Measurements from ENCODE around the gene SHOX.
"Not testable (repeated sequence)": the region's sequence is repeated elsewhere in the genome, so short reads cannot be mapped to it uniquely, and the experiment has no call there.

The SHOX gene

DNA sequence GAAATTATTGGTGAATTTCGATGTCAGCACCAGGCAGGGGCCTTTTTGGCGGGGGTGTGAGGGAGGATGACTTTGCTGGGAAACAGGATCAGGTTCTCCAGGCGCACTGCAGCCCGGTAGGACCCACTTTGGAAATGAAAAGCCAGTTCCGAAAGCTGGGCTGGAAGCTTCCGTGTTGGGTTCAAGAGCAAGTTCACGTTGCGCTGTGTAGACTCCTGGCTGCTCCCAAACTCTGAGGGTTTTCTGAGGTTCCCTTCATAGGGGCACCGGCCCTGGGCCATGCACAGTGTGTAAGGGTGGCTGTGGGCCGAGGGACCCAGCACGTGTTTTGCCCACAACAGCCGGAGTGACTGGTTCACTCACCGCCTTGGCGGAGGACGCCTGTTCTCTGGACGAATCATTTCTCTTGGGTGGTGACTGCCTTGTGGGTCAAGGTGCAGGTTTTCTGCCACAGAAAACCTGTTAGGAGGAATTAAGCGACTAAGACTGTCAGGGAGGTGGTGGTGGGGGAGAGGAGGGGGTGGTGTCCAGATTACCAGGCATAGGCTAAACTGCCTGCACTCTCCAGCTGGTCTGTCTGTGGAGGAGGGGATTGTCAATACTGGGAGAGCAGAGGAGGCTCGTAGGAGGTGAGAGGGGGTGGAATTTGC lies 8.0 kb downstream of the SHOX start:
- no peak for DNase-seq

DNA sequence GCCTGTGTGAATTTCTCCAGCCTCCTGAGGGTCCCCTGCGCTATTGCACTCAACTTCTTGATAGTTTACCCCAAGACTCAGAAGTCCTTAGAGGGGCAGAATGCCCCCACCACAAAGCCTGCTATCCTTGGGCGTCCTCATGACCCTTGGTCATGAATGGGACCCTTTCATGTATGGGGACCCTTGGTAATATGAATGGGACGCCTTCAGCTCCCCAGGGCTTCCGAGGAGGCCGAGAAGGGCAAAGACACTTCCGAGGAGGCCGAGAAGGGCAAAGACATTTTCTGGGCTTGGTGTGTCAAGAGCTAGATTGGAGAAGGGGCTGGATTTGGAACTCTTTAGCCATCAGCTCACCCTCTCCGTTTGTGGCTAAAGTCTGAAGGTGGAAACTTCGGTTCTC lies 8.6 kb downstream of the SHOX start:
- DNase-seq: no peak

DNA sequence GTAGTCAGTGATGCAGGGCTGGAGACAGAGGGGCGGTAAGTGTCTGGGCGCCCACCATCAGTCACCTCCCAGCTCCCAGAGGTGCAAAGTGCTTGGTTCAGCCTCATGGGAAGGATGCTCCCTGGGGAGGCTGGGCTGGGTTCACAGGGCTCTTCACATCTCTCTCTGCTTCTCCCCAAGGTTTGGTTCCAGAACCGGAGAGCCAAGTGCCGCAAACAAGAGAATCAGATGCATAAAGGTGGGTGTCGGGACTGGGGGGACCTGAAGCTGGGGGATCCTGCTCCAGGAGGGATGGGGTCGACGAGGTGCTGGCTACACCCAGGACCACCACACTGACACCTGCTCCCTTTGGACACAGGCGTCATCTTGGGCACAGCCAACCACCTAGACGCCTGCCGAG lies 10.1 kb downstream of the SHOX start:
- no peak for DNase-seq

DNA sequence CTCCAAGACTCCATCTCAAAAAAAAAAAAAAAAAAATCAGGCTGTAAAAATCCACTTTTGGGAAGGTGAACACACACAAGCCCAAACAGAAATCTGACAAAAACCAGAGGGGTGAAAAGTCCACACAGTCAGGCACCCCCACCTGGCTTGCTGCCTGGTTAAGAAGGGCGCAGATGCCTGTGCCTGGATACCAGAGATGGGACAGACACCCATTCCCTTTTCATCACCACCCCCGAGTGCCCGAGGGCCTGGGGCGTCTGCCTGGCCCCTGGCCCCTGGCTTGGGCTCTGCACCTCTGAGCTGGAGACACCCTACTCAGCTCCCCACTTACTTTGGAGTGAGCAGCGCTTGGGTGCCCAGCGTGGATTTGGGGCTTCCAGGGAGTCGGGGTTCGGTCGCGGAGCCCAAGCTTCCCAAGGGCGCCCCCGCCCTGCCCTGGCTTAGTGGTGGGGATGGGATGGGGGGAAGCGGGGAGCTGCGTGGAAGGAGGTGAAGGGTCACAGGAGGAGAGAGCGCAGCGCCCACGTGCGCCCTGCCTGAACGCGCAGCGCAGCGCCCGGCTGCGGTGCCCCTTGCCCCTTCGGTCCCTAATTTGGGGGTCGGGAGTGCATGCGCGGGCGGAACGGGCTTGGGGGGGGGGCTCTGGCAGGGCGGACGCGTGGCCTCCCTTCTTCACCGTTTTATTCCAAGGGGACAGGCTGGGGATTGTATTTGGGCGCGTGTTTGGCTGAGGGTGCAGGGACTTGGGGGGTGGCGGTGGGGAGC lies 11.3 kb downstream of the SHOX start:
- DNase-seq: no peak

DNA sequence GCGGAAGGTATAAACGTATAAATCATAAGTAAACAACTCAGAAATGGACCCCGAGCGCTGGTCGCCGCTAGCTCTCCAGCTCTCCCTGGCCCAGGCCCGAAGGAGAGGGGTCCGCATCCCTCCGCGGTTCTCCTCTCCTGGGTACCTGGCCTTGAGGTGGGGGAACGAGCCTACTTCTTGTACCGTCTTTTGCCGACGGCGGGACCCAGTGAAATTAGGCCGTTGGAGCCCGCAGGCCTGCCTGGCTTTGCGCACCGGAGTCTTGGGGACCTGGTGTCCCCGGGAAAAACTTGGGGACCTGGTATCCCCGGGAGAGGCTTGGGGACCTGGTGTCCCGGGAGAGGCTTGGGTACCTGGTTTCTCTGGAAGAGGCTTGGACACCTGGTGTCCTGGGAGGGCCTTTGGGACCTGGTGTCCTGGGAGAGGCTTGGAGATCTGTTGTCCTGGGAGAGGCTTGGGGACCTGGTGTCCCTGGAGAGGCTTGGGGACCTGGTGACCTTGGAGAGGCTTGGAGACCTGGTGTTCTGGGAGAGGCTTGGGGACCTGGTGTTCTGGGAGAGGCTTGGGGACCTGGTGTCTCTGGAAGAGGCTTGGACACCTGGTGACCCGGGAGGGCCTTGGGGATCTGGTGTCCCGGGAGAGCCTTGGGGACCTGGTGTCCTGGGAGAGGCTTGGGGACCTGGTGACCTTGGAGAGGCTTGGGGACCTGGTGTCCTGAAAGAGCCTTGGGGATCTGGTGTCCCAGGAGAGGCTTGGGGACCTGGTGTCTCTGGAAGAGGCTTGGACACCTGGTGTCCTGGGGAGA lies 12.0 kb downstream of the SHOX start:
- no peak for DNase-seq

DNA sequence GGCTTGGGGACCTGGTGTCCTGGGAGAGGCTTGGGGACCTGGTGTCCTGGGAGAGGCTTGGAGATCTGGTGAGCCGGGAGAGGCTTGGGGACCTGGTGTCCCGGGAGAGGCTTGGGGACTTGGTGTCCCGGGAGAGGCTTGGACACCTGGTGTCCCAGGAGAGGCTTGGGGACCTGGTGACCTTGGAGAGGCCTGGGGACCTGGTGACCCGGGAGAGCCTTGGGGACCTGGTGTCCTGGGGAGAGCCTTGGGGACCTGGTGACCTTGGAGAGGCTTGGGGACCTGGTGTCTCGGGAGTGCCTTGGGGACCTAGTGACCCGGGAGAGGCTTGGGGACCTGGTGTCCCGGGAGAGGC lies 12.6 kb downstream of the SHOX start:
- DNase-seq: no peak

DNA sequence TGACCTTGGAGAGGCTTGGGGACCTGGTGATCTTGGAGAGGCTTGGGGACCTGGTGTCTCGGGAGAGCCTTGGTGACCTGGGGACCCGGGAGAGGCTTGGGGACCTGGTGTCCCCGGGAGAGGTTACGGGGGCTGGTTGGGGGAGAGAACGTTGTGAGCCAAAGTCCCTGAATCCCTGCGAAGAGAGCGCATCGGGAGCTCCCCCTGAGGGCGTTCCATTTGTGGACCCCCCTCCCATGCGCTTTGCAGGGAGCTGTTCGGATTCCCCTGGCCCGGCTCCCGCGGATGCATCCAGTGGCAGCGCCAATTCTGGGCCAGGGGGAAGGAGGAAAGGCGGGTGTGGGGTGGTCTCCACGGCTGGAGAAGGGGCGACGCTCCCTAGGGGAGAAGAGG lies 13.3 kb downstream of the SHOX start:
- DNase-seq: no peak

DNA sequence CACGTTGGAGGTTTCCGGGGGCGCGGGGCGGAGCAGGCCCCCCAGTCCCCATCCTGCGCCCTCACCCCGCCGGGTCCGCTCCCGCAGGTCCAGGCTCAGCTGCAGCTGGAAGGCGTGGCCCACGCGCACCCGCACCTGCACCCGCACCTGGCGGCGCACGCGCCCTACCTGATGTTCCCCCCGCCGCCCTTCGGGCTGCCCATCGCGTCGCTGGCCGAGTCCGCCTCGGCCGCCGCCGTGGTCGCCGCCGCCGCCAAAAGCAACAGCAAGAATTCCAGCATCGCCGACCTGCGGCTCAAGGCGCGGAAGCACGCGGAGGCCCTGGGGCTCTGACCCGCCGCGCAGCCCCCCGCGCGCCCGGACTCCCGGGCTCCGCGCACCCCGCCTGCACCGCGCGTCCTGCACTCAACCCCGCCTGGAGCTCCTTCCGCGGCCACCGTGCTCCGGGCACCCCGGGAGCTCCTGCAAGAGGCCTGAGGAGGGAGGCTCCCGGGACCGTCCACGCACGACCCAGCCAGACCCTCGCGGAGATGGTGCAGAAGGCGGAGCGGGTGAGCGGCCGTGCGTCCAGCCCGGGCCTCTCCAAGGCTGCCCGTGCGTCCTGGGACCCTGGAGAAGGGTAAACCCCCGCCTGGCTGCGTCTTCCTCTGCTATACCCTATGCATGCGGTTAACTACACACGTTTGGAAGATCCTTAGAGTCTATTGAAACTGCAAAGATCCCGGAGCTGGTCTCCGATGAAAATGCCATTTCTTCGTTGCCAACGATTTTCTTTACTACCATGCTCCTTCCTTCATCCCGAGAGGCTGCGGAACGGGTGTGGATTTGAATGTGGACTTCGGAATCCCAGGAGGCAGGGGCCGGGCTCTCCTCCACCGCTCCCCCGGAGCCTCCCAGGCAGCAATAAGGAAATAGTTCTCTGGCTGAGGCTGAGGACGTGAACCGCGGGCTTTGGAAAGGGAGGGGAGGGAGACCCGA lies 14.0 kb downstream of the SHOX start:
- DNase-seq: no peak

DNA sequence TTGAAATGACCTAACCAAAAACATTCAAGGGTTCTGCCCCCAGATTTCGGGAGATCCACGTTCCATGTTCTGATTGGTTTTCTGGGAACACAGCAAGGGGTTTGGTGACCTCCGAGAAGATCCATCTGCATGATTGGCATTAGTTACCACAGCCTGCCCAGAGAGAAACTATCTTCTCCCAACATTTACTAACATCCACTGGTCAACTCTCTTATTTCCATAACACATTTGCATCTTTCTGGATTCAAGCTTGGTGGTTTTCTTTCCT lies 15.6 kb downstream of the SHOX start:
- no peak for DNase-seq

DNA sequence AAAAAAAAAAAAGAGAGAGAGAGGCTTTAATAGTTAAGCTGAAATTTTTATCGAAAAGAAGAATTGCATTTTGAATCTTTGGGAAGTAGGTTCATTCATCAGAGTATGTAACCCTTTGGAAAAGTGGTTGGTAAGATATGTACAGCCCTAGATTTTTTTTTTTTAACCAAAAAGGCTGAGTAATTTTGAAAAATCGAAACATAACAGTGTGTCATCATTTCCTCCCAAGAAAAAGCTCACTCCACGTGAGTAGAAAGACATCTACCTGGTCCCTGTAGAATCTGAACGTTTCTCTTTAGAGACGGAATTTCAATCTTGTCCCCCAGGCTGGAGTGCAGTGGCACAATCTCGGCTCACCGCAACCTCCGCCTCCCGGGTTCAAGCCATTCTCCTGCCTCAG lies 16.2 kb downstream of the SHOX start:
- no peak for DNase-seq

DNA sequence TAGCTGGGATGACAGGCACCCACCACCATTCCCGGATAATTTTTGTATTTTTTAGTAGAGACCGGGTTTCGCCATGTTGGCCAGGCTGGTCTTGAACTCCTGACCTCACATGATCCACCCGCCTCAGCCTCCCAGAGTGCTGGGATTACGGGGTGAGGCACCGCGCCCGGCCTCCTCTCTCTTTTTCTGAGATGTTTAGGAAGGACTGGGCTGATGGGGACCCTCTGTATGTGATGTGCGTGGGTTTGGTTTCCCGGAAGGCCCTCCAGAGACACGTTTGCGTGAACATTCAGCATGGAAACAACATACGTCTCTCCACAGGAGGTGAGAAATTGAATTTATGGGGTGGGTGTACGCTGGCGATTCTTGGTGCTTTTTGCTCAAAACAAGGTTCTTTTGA lies 18.6 kb downstream of the SHOX start:
- no peak for DNase-seq

DNA sequence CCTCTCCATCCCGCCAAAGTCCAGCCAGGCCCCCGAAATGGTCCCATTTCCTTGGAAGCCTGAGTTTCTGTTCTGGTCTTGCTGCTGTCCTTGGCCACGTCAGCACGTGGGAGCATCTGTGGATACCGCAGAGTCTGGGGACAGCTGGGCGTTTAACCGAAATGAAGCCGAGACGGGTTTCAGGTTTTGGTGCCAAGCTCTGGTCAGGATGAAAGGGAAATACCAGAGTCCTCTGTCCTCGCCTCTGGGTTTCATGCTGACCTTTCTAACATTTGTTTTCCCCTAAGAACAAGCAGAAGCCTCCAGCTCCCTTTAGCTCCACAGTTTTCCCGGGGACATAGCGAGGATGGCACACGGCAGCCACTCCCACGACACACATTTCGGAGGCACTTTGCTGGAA lies 19.7 kb downstream of the SHOX start:
- DNase-seq: no peak

DNA sequence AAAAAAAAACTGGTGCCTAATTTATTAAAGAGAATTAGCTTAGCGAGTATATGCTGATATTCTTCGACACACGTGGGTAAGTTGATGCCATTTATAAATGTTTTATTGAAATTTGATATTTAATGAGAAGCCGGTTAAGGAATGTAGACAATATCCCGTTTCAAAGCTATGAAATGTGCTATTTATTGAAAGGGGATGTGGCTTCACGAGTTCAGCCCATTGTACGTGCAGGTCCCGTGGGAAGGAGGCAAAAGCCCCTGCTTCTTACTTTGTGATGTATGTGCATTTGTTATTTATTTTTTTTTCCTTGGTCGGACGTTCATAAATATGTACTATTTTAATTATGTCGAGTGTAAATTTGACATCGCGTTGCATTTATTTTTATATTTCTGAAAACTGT lies 20.2 kb downstream of the SHOX start:
- DNase-seq: no peak

DNA sequence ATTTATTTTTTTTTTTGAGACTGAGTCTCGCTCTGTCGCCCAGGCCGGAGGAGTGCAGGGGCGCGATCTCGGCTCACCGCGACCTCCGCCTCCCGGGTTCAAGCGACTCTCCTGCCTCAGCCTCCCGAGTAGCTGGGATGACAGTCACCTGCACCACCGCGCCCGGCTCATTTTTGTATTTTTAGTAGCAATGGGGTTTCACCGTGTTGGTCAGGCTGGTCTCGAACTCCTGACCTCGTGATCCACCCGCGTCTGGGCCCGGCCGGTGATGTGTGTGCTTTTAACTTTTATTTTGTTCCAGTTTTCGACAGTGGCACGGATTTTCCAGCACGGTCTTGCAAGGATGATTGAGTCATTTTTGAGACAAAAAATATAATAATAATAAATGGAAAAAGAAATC lies 21.3 kb downstream of the SHOX start:
- DNase-seq: not testable (repeated sequence)

DNA sequence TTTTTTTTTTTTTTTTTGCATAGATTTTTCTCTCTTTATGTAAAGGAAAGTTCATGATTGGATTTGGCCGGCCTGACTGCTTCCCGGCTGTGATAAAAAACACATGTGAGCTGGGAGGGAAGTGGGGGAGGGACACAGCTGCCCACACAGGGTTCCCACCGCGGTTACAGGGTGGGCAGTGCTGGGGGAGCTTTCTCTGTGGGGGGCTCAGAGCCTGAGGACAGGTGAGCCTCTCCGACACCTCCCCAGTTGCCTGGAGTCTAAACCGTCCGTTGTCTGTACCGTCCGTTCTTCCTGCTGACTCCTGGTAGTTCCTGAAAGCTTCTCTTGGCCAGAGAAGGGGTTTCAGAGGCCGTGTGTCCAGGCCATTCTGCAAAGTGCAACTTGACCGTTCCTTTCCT lies 21.8 kb downstream of the SHOX start:
- no peak for DNase-seq

DNA sequence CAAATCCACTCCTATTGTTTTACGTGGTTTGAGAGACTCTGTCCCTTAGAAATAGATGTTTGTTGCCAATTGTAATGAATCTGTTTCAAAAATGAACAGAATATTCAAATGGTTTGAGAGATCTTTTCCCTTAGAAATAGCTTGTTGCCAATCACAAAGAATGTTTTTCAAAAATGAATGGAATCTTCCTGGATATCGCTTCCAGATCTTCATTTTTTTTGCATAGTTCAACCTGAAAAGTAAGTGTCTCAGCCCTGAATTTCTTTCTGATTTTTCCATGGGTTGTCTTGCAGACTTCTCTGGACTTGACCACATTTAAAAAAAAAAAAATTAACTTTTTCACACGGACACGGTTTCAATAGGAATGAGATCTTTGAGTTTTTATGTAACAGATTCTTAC lies 22.7 kb downstream of the SHOX start:
- no peak for DNase-seq

DNA sequence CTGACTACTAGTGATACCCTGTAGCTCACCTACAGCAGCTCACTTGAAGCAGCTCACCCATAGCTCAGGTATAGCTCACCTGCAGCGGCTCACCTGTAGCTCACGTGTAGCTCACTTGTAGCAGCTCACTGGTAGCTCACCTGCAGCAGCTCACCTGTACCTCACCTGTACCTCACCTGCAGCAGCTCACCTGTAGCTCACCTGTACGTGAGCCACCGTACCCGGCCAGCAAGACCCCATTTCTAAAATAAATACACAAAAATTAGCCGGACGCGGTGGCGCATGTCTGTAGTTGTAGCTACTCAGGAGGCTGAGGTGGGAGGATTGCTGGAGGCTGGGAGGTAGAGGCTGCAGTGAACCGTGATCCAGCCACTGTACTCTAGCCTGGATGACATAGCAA lies 30.6 kb downstream of the SHOX start:
- DNase-seq: no peak

DNA sequence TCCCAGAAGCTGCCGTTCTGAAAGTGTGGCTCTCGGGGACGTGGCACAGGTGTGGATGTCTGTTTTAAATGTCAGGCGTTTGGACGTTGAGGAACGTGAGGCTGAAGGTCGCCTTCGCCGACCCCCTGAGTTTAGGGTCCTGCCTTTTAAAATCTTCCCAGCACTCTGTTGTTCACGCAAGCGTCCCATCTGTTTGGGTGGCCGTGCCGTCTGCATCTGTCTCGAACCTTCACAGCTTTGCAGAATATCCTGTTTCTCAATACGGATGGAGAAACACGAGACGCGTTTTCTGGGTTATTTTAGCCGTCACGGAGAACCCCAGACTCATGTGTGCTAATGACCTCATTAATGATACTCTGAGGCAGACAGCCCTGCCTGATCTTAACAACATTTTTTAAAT lies 31.5 kb downstream of the SHOX start:
- DNase-seq: no peak

DNA sequence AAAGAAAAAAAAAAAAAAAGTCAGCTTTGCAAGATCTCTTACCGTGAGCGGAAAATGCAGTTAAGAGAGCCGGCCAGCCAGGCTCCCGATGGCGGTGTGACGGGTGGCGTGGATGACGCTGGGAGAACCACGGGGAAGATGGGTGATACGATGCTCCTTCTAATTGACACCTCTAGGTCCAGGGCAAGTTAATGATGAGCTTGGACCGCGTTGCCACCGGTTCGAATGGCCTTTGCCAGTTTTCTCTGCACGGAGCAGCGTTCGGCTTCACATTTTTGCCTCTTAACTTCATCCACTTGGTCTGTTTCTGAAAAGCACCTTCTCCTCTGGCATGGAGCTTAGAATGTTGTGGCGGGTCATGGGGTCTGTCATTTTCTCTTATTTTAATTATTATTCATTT lies 33.2 kb downstream of the SHOX start:
- DNase-seq: no peak

DNA sequence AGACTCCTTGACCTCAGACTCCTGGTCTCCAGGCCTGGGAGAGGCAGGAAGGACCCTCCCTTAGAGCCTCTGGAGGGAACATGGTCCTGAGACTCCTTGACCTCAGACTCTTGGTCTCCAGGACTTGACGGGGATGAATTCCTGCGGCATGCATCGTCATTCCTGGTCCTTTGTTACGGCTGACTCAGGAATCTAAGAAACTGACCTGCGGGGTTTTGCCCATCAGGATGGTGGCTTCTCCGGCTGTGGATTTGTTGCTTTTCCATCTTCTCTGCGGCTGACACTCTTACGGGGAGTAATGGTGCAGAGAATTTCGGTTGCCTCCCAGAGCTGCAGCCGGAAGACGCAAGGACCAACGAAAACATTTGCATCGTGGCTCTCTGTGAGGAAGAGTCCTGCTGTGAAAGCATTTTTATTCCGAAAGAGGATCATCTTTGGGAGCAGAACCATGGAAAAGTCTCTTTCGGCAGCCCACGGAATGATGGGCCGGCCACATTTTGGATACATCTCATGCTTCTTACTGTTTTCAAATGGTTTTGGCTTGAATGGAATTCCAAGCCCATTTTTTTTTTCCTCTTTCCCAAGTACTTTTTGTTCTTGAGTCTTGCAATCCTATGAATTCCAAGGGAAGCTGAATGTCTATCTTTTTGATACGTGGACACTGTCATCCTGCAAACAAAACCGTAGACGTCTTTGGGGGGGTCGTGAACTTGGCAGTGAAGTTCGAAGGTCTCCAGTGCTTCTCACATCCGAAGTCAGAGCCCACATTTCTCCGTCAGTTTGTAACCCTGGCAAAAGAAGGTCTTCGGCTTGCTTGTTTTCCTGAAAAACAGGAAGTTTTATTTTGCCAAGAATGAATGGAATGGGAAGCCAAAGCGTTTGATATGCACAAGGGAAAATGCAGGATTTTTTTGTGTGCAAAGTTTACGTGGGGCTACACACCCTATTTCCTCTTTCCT lies 36.5 kb downstream of the SHOX start:
- DNase-seq: no peak

DNA sequence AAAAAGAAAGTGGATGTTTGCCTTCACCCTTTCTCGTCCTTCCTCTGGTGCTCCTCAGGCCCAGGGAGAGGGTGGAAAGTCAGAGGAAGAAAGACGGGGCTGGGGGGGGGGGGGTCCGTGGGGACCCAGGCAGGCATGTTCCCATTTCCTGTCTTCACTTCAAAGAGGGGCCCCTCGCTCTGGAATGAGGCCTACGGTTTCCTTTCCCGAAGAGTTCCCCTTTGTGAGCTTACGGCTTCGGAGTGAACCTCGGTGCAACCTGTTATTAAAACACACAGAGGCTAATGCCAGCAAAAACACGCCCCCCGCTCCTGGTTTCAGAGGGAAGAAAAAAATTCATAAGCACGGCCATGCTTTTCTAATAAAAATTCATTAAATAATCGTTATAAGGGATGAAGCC lies 40.1 kb downstream of the SHOX start:
- DNase-seq: no peak

DNA sequence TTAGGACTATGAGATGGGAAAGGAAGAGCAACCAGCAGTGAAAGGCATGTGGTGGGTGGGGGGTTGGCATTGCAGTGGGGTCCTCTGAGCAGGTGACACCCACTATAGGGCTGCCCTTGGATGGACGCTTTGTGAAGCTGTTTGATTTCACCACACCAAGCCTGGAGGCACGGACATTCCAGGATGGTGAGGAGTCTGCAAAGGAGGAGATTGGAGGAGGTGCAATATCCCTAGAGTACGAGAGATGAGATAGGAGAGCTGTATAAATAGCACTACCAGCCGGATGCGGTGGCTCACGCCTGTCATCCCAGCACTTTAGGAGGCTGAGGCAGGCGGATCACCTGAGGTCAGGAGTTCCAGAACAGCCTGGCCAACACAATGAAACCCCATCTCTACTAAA lies 42.3 kb downstream of the SHOX start:
- no peak for DNase-seq
